ENCODE measurements around the gene COL5A1.

Gene COL5A1

GRCh38 chr9:134630393-134630790, 11.2 kb upstream of the COL5A1 start:
- Histone ChIP-seq H3K27ac (peak overlapping the region; percentile 50; the same call in 1 of the 2 replicates), H3K4me2 (peak overlapping the region; percentile 85), H3K36me3 (no peaks in the 10 kb centered on the region), H3K4me1 (peaks cover 99% of the 10 kb centered on the region), H3K9me3 (peaks cover 12% of the 10 kb centered on the region; the same call in 1 of the 2 replicates), H3K4me3 (no peak overlapping the region), H4K20me1 (no peaks in the 10 kb centered on the region), H3K27me3 (no peaks in the 10 kb centered on the region), H3K9ac (no peak overlapping the region)
- TF ChIP-seq Cebpa-rat (IDR thresholded peaks at IDR 0.05): no peak

GRCh38 chr9:134630861-134631260, 10.7 kb upstream of the COL5A1 start:
- Histone ChIP-seq H3K4me2 (peak overlapping the region; percentile 85), H3K4me3 (no peak overlapping the region), H3K4me1 (peaks cover 99% of the 10 kb centered on the region), H3K9ac (no peak overlapping the region), H4K20me1 (no peaks in the 10 kb centered on the region), H3K36me3 (no peaks in the 10 kb centered on the region), H3K27me3 (no peaks in the 10 kb centered on the region), H3K27ac (peak overlapping the region; percentile 50; the same call in 1 of the 2 replicates), H3K9me3 (peaks cover 12% of the 10 kb centered on the region; the same call in 1 of the 2 replicates)
- no peak for TF ChIP-seq Cebpa-rat (IDR thresholded peaks at IDR 0.05)

GRCh38 chr9:134631881-134632280, 9.7 kb upstream of the COL5A1 start:
- H3K9ac ChIP-seq: no peak overlapping the region
- H3K27me3 ChIP-seq: no peaks in the 10 kb centered on the region
- peaks cover 99% of the 10 kb centered on the region for H3K4me1 ChIP-seq
- H3K4me2 ChIP-seq: no peak overlapping the region
- peaks cover 12% of the 10 kb centered on the region; the same call in 1 of the 2 replicates for H3K9me3 ChIP-seq
- no peaks in the 10 kb centered on the region for H4K20me1 ChIP-seq
- H3K27ac ChIP-seq: no peak overlapping the region
- TF ChIP-seq Cebpa-rat (IDR thresholded peaks at IDR 0.05): no peak
- no peaks in the 10 kb centered on the region for H3K36me3 ChIP-seq
- no peak overlapping the region for H3K4me3 ChIP-seq

- Histone ChIP-seq H3K9me3 (peaks cover 12% of the 10 kb centered on the region; the same call in 1 of the 2 replicates), H3K4me2 (peak overlapping the region; percentile 49; the same call in 1 of the 2 replicates), H3K27me3 (no peaks in the 10 kb centered on the region), H3K4me3 (no peak overlapping the region), H3K27ac (no peak overlapping the region), H3K4me1 (peaks cover 99% of the 10 kb centered on the region), H4K20me1 (no peaks in the 10 kb centered on the region), H3K9ac (no peak overlapping the region), H3K36me3 (no peaks in the 10 kb centered on the region)
- TF ChIP-seq Cebpa-rat (IDR thresholded peaks at IDR 0.05): no peak
These were observed 9.3 kb upstream of the COL5A1 start for GRCh38 chr9:134632329-134632728.

GRCh38 chr9:134633362-134634142, 8.1 kb upstream of the COL5A1 start:
- Histone ChIP-seq H3K4me3 (no peak overlapping the region), H3K9me3 (peaks cover 12% of the 10 kb centered on the region; the same call in 1 of the 2 replicates), H3K27me3 (no peaks in the 10 kb centered on the region), H4K20me1 (no peaks in the 10 kb centered on the region), H3K4me1 (peaks cover 99% of the 10 kb centered on the region), H3K9ac (no peak overlapping the region), H3K36me3 (no peaks in the 10 kb centered on the region), H3K4me2 (peak overlapping the region; percentile 49), H3K27ac (peak overlapping the region; percentile 51)
- no peak for TF ChIP-seq Cebpa-rat (IDR thresholded peaks at IDR 0.05)

GRCh38 chr9:134634176-134634575, 7.4 kb upstream of the COL5A1 start:
- no peak overlapping the region; the same call in 1 of the 2 replicates for H3K4me2 ChIP-seq
- H3K36me3 ChIP-seq: no peaks in the 10 kb centered on the region
- no peaks in the 10 kb centered on the region for H3K27me3 ChIP-seq
- no peak overlapping the region for H3K4me3 ChIP-seq
- peaks cover 12% of the 10 kb centered on the region; the same call in 1 of the 2 replicates for H3K9me3 ChIP-seq
- H3K27ac ChIP-seq: no peak overlapping the region
- H4K20me1 ChIP-seq: no peaks in the 10 kb centered on the region
- peaks cover 99% of the 10 kb centered on the region for H3K4me1 ChIP-seq
- no peak overlapping the region for H3K9ac ChIP-seq
- no peak for TF ChIP-seq Cebpa-rat (IDR thresholded peaks at IDR 0.05)

- H3K27me3 ChIP-seq: no peaks in the 10 kb centered on the region
- peaks cover 12% of the 10 kb centered on the region; the same call in 1 of the 2 replicates for H3K9me3 ChIP-seq
- H3K4me1 ChIP-seq: peaks cover 99% of the 10 kb centered on the region
- H3K4me3 ChIP-seq: no peak overlapping the region
- H3K27ac ChIP-seq: no peak overlapping the region
- no peaks in the 10 kb centered on the region for H3K36me3 ChIP-seq
- H3K9ac ChIP-seq: no peak overlapping the region
- no peaks in the 10 kb centered on the region for H4K20me1 ChIP-seq
- TF ChIP-seq Cebpa-rat (IDR thresholded peaks at IDR 0.05): no peak
- peak overlapping the region; percentile 63; the same call in 1 of the 2 replicates for H3K4me2 ChIP-seq
These were observed 6.9 kb upstream of the COL5A1 start for GRCh38 chr9:134634667-134635230.

- Histone ChIP-seq H3K27ac (peak overlapping the region; percentile 42), H3K9me3 (peaks cover 12% of the 10 kb centered on the region; the same call in 1 of the 2 replicates)
These were observed 6.1 kb upstream of the COL5A1 start for GRCh38 chr9:134635351-134636148.

GRCh38 chr9:134636149-134636507, 5.5 kb upstream of the COL5A1 start:
- Histone ChIP-seq H4K20me1 (no peaks in the 10 kb centered on the region), H3K27me3 (no peaks in the 10 kb centered on the region), H3K4me2 (peak overlapping the region; percentile 99), H3K4me3 (no peak overlapping the region), H3K9me3 (peaks cover 12% of the 10 kb centered on the region; the same call in 1 of the 2 replicates), H3K9ac (no peak overlapping the region), H3K27ac (peak overlapping the region; percentile 60; the same call in 1 of the 2 replicates), H3K36me3 (no peaks in the 10 kb centered on the region), H3K4me1 (peaks cover 99% of the 10 kb centered on the region)
- no peak for TF ChIP-seq Cebpa-rat (IDR thresholded peaks at IDR 0.05)

More at GRCh38 chr9:134635351-134636148, 6.1 kb upstream of the COL5A1 start:
- TF ChIP-seq Cebpa-rat (IDR thresholded peaks at IDR 0.05): no peak
- Histone ChIP-seq H3K9ac (no peak overlapping the region), H3K27me3 (no peaks in the 10 kb centered on the region), H4K20me1 (no peaks in the 10 kb centered on the region), H3K4me1 (peaks cover 99% of the 10 kb centered on the region), H3K4me2 (peak overlapping the region; percentile 63), H3K36me3 (no peaks in the 10 kb centered on the region), H3K4me3 (no peak overlapping the region)
